Stimulated activated CD4-positive, alpha-beta T cell treated with anti-CD3 and anti-CD28 coated beads, Interleukin-1b, Interleukin-23, amount 100 ng/mL, for 24 hours (primary cell): ENCODE results near the gene PPP1R2.

Experiments
- DNase-seq, 4 experiments: peaks; one replicate each; pipeline ENCODE4 v3.0.0-alpha.2; 2020; ENCODE audit warnings: low read depth in 4 of 4, low spot score in 1 of 4

PPP1R2 gene

GRCh38 chr3:195566797-195567196 is 23.7 kb upstream of the PPP1R2 start:
- no peak for DNase-seq

GRCh38 chr3:195565716-195566115 is 22.6 kb upstream of the PPP1R2 start:
- DNase-seq: no peak

- no peak for DNase-seq
Measured at GRCh38 chr3:195563317-195563716, 20.2 kb upstream of the PPP1R2 start.

GRCh38 chr3:195559723-195560409 is 16.7 kb upstream of the PPP1R2 start:
- DNase-seq: no peak

GRCh38 chr3:195558602-195559001 is 15.5 kb upstream of the PPP1R2 start:
- DNase-seq: no peak

- no peak for DNase-seq
Measured at GRCh38 chr3:195557322-195557721, 14.2 kb upstream of the PPP1R2 start.

- no peak for DNase-seq
Measured at GRCh38 chr3:195556390-195556789, 13.3 kb upstream of the PPP1R2 start.

- DNase-seq: no peak
Measured at GRCh38 chr3:195555110-195555509, 12.0 kb upstream of the PPP1R2 start.

- no peak for DNase-seq
Measured at GRCh38 chr3:195554458-195554857, 11.3 kb upstream of the PPP1R2 start.

- DNase-seq: no peak
Measured at GRCh38 chr3:195553268-195553667, 10.1 kb upstream of the PPP1R2 start.

GRCh38 chr3:195551381-195551978 is 8.4 kb upstream of the PPP1R2 start:
- DNase-seq: no peak

GRCh38 chr3:195550723-195551122 is 7.6 kb upstream of the PPP1R2 start:
- no peak for DNase-seq

GRCh38 chr3:195549931-195550519 is 6.9 kb upstream of the PPP1R2 start:
- DNase-seq: peak in 2 of 4 experiments; percentile 35 to 45

- no peak for DNase-seq
Measured at GRCh38 chr3:195548987-195549386, 5.9 kb upstream of the PPP1R2 start.

- DNase-seq: no peak
Measured at GRCh38 chr3:195548501-195548900, 5.4 kb upstream of the PPP1R2 start.

GRCh38 chr3:195548006-195548405 is 4.9 kb upstream of the PPP1R2 start:
- DNase-seq: no peak

GRCh38 chr3:195546130-195546560 is 3.0 kb upstream of the PPP1R2 start:
- no peak for DNase-seq

GRCh38 chr3:195544634-195545033 is 1.5 kb upstream of the PPP1R2 start:
- no peak for DNase-seq

GRCh38 chr3:195544230-195544536 is 1.1 kb upstream of the PPP1R2 start:
- DNase-seq: no peak

- no peak for DNase-seq
Measured at GRCh38 chr3:195543500-195544229, 540 bp upstream of the PPP1R2 start.

- DNase-seq: no peak
Measured at GRCh38 chr3:195542316-195542697, 818 bp downstream of the PPP1R2 start.

GRCh38 chr3:195540511-195540910 is 2.6 kb downstream of the PPP1R2 start:
- no peak for DNase-seq
